HepG2 (cell line): ENCODE results near the gene LRIG1. TPM values are rescaled to one million over a fixed set of nuclear protein-coding genes. Genes with fewer than 3 reads are reported as not detected.

Source experiments
- AGO2 ChIP-seq: fragments of 200-400 bp; formaldehyde crosslinking; optimal IDR thresholded peaks from 2 replicates; pipeline ENCODE3; 2017; ENCODE audit warnings: mild to moderate bottlenecking, low read depth, low read length, moderate library complexity
- ARNTL ChIP-seq: sonication (generic); formaldehyde crosslinking; IDR thresholded peaks from 2 replicates; pipeline ENCODE4 v1.4.0; 2020; ENCODE audit warnings: mild to moderate bottlenecking, missing genetic modification reagents
- HNRNPUL1 ChIP-seq: fragments of 200-400 bp; formaldehyde crosslinking; IDR thresholded peaks from 2 replicates; pipeline ENCODE4 v1.6.1; 2017; ENCODE audit warnings: low read depth, mild to moderate bottlenecking, low read length, moderate library complexity
- MAZ ChIP-seq, 2 experiments: sonication (generic) in 1 of 2; formaldehyde crosslinking in 1 of 2; IDR thresholded peaks; 2 replicates each; pipeline versions ENCODE4 v1.5.0 to v1.6.1; 2012 to 2020; ENCODE audit warnings: low read depth in 2 of 2, mild to moderate bottlenecking in 2 of 2, borderline replicate concordance in 1 of 2, improper control_type of control experiment in 1 of 2, low read length in 1 of 2, missing genetic modification reagents in 1 of 2, moderate library complexity in 1 of 2
- MED1 ChIP-seq: sonication (generic); formaldehyde crosslinking; IDR thresholded peaks from 2 replicates; pipeline ENCODE4 v1.4.0; 2020; ENCODE audit warnings: missing genetic modification reagents
- MYC ChIP-seq: sonication (generic); formaldehyde crosslinking; IDR thresholded peaks from 2 replicates; pipeline ENCODE4 v1.9.0; 2021; ENCODE audit warnings: missing genetic modification reagents, borderline replicate concordance
- RBM22 ChIP-seq: fragments of 200-400 bp; formaldehyde crosslinking; optimal IDR thresholded peaks from 2 replicates; pipeline ENCODE3; 2017; ENCODE audit warnings: mild to moderate bottlenecking, low read length, moderate library complexity
- RCOR2 ChIP-seq: IDR thresholded peaks from 2 replicates; pipeline ENCODE4 v1.6.1; 2016; ENCODE audit warnings: missing biosample characterization, missing genetic modification reagents
- SALL2 ChIP-seq: sonication (generic); formaldehyde crosslinking; IDR thresholded peaks from 2 replicates; pipeline ENCODE4 v1.8.1; 2023; ENCODE audit warnings: mild to moderate bottlenecking, missing genetic modification reagents, inconsistent platforms
- TAF1 ChIP-seq: sonication (generic); formaldehyde crosslinking; IDR thresholded peaks from 2 replicates; pipeline ENCODE4 v1.4.0; 2020; ENCODE audit warnings: missing genetic modification reagents
- ZNF225 ChIP-seq: sonication (generic); formaldehyde crosslinking; IDR thresholded peaks from 2 replicates; pipeline ENCODE4 v1.4.0; 2020; ENCODE audit warnings: mild to moderate bottlenecking, missing genetic modification reagents
- polyA plus RNA-seq, 8 experiments: library from polyadenylated mRNA; depleted of rRNA in 3 of 8; stranded (reverse) in 7 of 8; unstranded in 1 of 8; fragments of >200 nt; fragmentation: Illumina TruSeq in 4 of 8; extraction: Trizol in 4 of 8; gene quantifications; 2 replicates each; pipeline versions ENCODE4 v1.2.1 to v1.2.3, GENCODE V29; 2011 to 2016; ENCODE audit warnings: low read depth in 4 of 8, missing spikeins in 1 of 8, mixed read lengths in 1 of 8; ENCODE audit not compliant: insufficient read depth in 1 of 8
- total RNA-seq, 5 experiments: library from RNA; depleted of rRNA; stranded (reverse); fragments of >200 nt; fragmentation: Illumina TruSeq; extraction: Trizol; gene quantifications; 2 replicates each; pipeline ENCODE4 v1.2.3, GENCODE V29; 2016; ENCODE audit warnings: low read depth in 1 of 5
- TF ChIP-seq, protein P1 (sequence below): sonication (generic); formaldehyde crosslinking; IDR thresholded peaks from 2 replicates; pipeline ENCODE4 v1.4.0; 2020; ENCODE audit warnings: missing genetic modification reagents
- TF ChIP-seq, protein P2 (sequence below): sonication (generic); formaldehyde crosslinking; IDR thresholded peaks from 2 replicates; pipeline ENCODE4 v1.4.0; 2020; ENCODE audit warnings: missing genetic modification reagents; ENCODE audit errors: not compliant biosample characterization
- TF ChIP-seq, protein P3 (sequence below): sonication (generic); formaldehyde crosslinking; IDR thresholded peaks from 2 replicates; pipeline ENCODE4 v1.4.0; 2020; ENCODE audit warnings: missing genetic modification reagents, borderline replicate concordance
- TF ChIP-seq, protein P4 (sequence below): sonication (generic); formaldehyde crosslinking; IDR thresholded peaks from 2 replicates; pipeline ENCODE4 v1.4.0; 2020; ENCODE audit warnings: missing genetic modification reagents
- TF ChIP-seq, protein P5 (sequence below): sonication (generic); formaldehyde crosslinking; IDR thresholded peaks from 2 replicates; pipeline ENCODE4 v1.8.0; 2023; ENCODE audit warnings: mild to moderate bottlenecking, missing genetic modification reagents

Gene LRIG1
- total and polyA plus RNA-seq, 2 of the 13 experiments (the other 11 are each of a cell fraction or from before 2014, with no cell fraction given) = 17.8 to 24.8 TPM

DNA sequence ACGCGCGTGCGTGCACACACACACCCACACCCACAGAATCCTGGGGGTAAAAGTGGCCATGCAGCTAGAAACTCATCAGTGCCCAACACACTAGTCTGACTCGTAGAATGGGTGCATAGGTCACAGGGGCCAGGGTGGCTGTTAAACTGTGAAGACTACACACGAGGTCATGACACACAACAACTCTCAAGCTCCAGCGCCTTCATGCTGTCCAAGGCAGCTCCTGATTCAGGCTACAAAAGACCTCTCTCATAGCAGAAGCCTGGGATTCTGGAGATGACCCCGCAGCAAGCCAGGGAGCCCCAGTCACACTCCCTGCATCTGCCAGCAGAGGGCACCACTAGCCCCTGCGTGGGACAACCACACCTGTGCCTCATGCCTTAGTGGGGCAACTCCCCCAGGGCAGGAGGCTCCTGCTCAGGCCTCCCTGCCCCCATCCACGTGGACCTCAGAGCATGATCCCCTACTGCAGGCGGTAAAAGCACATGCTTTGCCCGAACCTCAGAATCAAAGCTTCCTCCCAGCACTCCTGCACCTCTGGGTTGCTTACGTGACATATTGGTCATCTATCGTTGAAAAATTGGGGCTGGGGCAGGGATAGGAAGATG is 93.1 kb downstream of the LRIG1 start (continued):
- TF ChIP-seq, protein P1, sequence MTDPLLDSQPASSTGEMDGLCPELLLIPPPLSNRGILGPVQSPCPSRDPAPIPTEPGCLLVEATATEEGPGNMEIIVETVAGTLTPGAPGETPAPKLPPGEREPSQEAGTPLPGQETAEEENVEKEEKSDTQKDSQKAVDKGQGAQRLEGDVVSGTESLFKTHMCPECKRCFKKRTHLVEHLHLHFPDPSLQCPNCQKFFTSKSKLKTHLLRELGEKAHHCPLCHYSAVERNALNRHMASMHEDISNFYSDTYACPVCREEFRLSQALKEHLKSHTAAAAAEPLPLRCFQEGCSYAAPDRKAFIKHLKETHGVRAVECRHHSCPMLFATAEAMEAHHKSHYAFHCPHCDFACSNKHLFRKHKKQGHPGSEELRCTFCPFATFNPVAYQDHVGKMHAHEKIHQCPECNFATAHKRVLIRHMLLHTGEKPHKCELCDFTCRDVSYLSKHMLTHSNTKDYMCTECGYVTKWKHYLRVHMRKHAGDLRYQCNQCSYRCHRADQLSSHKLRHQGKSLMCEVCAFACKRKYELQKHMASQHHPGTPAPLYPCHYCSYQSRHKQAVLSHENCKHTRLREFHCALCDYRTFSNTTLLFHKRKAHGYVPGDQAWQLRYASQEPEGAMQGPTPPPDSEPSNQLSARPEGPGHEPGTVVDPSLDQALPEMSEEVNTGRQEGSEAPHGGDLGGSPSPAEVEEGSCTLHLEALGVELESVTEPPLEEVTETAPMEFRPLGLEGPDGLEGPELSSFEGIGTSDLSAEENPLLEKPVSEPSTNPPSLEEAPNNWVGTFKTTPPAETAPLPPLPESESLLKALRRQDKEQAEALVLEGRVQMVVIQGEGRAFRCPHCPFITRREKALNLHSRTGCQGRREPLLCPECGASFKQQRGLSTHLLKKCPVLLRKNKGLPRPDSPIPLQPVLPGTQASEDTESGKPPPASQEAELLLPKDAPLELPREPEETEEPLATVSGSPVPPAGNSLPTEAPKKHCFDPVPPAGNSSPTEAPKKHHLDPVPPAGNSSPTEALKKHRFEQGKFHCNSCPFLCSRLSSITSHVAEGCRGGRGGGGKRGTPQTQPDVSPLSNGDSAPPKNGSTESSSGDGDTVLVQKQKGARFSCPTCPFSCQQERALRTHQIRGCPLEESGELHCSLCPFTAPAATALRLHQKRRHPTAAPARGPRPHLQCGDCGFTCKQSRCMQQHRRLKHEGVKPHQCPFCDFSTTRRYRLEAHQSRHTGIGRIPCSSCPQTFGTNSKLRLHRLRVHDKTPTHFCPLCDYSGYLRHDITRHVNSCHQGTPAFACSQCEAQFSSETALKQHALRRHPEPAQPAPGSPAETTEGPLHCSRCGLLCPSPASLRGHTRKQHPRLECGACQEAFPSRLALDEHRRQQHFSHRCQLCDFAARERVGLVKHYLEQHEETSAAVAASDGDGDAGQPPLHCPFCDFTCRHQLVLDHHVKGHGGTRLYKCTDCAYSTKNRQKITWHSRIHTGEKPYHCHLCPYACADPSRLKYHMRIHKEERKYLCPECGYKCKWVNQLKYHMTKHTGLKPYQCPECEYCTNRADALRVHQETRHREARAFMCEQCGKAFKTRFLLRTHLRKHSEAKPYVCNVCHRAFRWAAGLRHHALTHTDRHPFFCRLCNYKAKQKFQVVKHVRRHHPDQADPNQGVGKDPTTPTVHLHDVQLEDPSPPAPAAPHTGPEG (CRISPR knock-in tag) = no peak
- TF ChIP-seq RBM22 = peak; percentile 16
- no peak for TF ChIP-seq TAF1
- TF ChIP-seq MAZ (IDR thresholded peaks at IDR 0.05; ENCODE audit: borderline replicate concordance, low read depth, low read length) = no peak
- peak; percentile 44; the same call in 1 of the 2 replicates for TF ChIP-seq MAZ (CRISPR knock-in tag; IDR thresholded peaks at IDR 0.05; ENCODE audit: low read depth)
- TF ChIP-seq, protein P2, sequence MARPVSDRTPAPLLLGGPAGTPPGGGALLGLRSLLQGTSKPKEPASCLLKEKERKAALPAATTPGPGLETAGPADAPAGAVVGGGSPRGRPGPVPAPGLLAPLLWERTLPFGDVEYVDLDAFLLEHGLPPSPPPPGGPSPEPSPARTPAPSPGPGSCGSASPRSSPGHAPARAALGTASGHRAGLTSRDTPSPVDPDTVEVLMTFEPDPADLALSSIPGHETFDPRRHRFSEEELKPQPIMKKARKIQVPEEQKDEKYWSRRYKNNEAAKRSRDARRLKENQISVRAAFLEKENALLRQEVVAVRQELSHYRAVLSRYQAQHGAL = no peak
- TF ChIP-seq, protein P3, sequence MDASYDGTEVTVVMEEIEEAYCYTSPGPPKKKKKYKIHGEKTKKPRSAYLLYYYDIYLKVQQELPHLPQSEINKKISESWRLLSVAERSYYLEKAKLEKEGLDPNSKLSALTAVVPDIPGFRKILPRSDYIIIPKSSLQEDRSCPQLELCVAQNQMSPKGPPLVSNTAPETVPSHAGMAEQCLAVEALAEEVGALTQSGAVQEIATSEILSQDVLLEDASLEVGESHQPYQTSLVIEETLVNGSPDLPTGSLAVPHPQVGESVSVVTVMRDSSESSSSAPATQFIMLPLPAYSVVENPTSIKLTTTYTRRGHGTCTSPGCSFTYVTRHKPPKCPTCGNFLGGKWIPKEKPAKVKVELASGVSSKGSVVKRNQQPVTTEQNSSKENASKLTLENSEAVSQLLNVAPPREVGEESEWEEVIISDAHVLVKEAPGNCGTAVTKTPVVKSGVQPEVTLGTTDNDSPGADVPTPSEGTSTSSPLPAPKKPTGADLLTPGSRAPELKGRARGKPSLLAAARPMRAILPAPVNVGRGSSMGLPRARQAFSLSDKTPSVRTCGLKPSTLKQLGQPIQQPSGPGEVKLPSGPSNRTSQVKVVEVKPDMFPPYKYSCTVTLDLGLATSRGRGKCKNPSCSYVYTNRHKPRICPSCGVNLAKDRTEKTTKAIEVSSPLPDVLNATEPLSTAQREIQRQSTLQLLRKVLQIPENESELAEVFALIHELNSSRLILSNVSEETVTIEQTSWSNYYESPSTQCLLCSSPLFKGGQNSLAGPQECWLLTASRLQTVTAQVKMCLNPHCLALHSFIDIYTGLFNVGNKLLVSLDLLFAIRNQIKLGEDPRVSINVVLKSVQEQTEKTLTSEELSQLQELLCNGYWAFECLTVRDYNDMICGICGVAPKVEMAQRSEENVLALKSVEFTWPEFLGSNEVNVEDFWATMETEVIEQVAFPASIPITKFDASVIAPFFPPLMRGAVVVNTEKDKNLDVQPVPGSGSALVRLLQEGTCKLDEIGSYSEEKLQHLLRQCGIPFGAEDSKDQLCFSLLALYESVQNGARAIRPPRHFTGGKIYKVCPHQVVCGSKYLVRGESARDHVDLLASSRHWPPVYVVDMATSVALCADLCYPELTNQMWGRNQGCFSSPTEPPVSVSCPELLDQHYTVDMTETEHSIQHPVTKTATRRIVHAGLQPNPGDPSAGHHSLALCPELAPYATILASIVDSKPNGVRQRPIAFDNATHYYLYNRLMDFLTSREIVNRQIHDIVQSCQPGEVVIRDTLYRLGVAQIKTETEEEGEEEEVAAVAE (CRISPR knock-in tag) = 0 out of 2 replicates have a peak, but pooled peaks have one; percentile 39
- TF ChIP-seq HNRNPUL1 = no peak
- peak; percentile 41; the same call in 1 of the 2 replicates for TF ChIP-seq ARNTL
- 0 out of 2 replicates have a peak, but pooled peaks have one; percentile 52 for TF ChIP-seq SALL2 (CRISPR knock-in tag)
- TF ChIP-seq, protein P4, sequence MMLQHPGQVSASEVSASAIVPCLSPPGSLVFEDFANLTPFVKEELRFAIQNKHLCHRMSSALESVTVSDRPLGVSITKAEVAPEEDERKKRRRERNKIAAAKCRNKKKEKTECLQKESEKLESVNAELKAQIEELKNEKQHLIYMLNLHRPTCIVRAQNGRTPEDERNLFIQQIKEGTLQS (CRISPR knock-in tag) = 0 out of 2 replicates have a peak, but pooled peaks have one; percentile 13
- peak; percentile 15; the same call in 1 of the 2 replicates for TF ChIP-seq MED1 (CRISPR knock-in tag)
- peak; percentile 77 for TF ChIP-seq MYC (CRISPR knock-in tag)
- TF ChIP-seq, protein P5, sequence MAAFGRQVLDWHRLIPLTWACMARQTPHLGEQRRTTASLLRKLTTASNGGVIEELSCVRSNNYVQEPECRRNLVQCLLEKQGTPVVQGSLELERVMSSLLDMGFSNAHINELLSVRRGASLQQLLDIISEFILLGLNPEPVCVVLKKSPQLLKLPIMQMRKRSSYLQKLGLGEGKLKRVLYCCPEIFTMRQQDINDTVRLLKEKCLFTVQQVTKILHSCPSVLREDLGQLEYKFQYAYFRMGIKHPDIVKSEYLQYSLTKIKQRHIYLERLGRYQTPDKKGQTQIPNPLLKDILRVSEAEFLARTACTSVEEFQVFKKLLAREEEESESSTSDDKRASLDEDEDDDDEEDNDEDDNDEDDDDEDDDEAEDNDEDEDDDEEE (CRISPR knock-in tag) = peak; percentile 33; the same call in 1 of the 2 replicates
- TF ChIP-seq RCOR2 (CRISPR knock-in tag) = no peak
- no peak for TF ChIP-seq ZNF225 (CRISPR knock-in tag)
- TF ChIP-seq AGO2 = peak; percentile 46
